Fibroblast of lung (primary cell): ENCODE measurements around the gene SPTBN1. TPM values are rescaled to one million over a fixed set of nuclear protein-coding genes. Genes with fewer than 3 reads are reported as not detected.

Source experiments
- DNase-seq, 2 donors: peaks; one replicate each; pipeline versions ENCODE4 v3.0.0 to v3.0.0-alpha.2; 2010; ENCODE audit warnings: low read depth in 2 of 2
- H2AFZ ChIP-seq: 2 replicates; pipeline ENCODE4 v1.5.1; 2012; ENCODE audit warnings: low read length, control low read depth, inconsistent platforms
- H3K27ac ChIP-seq: 2 replicates; pipeline ENCODE4 v1.5.1; 2011; ENCODE audit warnings: low read length, control low read depth; ENCODE audit not compliant: insufficient read depth
- H3K27me3 ChIP-seq: 2 replicates; pipeline ENCODE4 v1.5.1; 2011; ENCODE audit warnings: mild to moderate bottlenecking, low read length; ENCODE audit not compliant: control insufficient read depth, insufficient read depth
- H3K36me3 ChIP-seq: 2 replicates; pipeline ENCODE4 v1.5.1; 2011; ENCODE audit warnings: low read length; ENCODE audit not compliant: control insufficient read depth, insufficient read depth
- H3K4me1 ChIP-seq: 2 replicates; pipeline ENCODE4 v1.5.1; 2011; ENCODE audit warnings: low read length; ENCODE audit not compliant: control insufficient read depth, insufficient read depth; ENCODE audit errors: extremely low read depth
- H3K4me2 ChIP-seq: 2 replicates; pipeline ENCODE4 v1.5.1; 2011; ENCODE audit warnings: low read length, control low read depth; ENCODE audit not compliant: insufficient read depth; ENCODE audit errors: extremely low read depth
- H3K4me3 ChIP-seq, 4 experiments: fragments of 200-600 bp in 1 of 4; sonication (generic) in 1 of 4; replicated peaks in 1 of 4; 2 replicates each; pipeline ENCODE4 v1.5.1; 2011 to 2016; ENCODE audit warnings: low read length in 4 of 4, low read depth in 3 of 4, mild to moderate bottlenecking in 3 of 4, control low read depth in 2 of 4, inconsistent platforms in 1 of 4, mixed read lengths in 1 of 4; ENCODE audit not compliant: insufficient read depth in 1 of 4; ENCODE audit errors: control extremely low read depth in 1 of 4
- H3K79me2 ChIP-seq: 2 replicates; pipeline ENCODE4 v1.5.1; 2012; ENCODE audit warnings: mild to moderate bottlenecking, low read length, inconsistent platforms; ENCODE audit not compliant: control insufficient read depth, insufficient read depth
- H3K9ac ChIP-seq: 2 replicates; pipeline ENCODE4 v1.5.1; 2011; ENCODE audit warnings: mild to moderate bottlenecking, low read length, control low read depth; ENCODE audit not compliant: insufficient read depth
- H3K9me3 ChIP-seq: 2 replicates; pipeline ENCODE4 v1.5.1; 2012; ENCODE audit warnings: low read depth, low read length; ENCODE audit not compliant: control insufficient read depth, insufficient read depth
- H4K20me1 ChIP-seq: 2 replicates; pipeline ENCODE4 v1.5.1; 2011; ENCODE audit warnings: low read length; ENCODE audit not compliant: control insufficient read depth, insufficient read depth; ENCODE audit errors: extremely low read depth
- EZH2 ChIP-seq: IDR thresholded peaks from 2 replicates; pipeline ENCODE4 v1.5.1; 2012; ENCODE audit warnings: low read length, control low read depth, mild to moderate bottlenecking; ENCODE audit errors: missing control alignments
- polyA plus RNA-seq, 2 donors: library from polyadenylated mRNA; depleted of rRNA in 1 of 2; stranded (reverse) in 1 of 2; unstranded in 1 of 2; fragments of >200 nt; gene quantifications; 2 replicates each; pipeline ENCODE4 v1.2.1, GENCODE V29; 2011 to 2012; ENCODE audit warnings: missing spikeins in 1 of 2
- total RNA-seq: library from RNA; depleted of rRNA; stranded (reverse); fragments of >200 nt; gene quantifications from 2 replicates; pipeline ENCODE4 v1.2.1, GENCODE V29; 2014
- TF ChIP-seq, protein P1 (sequence below), 2 donors: IDR thresholded peaks in 1 of 2; conservative IDR thresholded peaks in 1 of 2; 1 replicate in 1 of 2; 2 replicates in 1 of 2; pipeline ENCODE4 v1.5.1; 2011 to 2012; ENCODE audit warnings: low read length in 2 of 2, control low read depth in 1 of 2, inconsistent platforms in 1 of 2, low read depth in 1 of 2, mild to moderate bottlenecking in 1 of 2

SPTBN1 gene
- total and polyA plus RNA-seq, 2 donors (not counting 1 experiment from before 2014, with no cell fraction given): 123 to 325 TPM

- no peak overlapping the region for H3K4me3 ChIP-seq
- no peaks in the 10 kb centered on the region for H3K36me3 ChIP-seq
- H3K27ac ChIP-seq: no peak overlapping the region
- no peak overlapping the region for H2AFZ ChIP-seq
- TF ChIP-seq EZH2: no peak
- TF ChIP-seq, protein P1, sequence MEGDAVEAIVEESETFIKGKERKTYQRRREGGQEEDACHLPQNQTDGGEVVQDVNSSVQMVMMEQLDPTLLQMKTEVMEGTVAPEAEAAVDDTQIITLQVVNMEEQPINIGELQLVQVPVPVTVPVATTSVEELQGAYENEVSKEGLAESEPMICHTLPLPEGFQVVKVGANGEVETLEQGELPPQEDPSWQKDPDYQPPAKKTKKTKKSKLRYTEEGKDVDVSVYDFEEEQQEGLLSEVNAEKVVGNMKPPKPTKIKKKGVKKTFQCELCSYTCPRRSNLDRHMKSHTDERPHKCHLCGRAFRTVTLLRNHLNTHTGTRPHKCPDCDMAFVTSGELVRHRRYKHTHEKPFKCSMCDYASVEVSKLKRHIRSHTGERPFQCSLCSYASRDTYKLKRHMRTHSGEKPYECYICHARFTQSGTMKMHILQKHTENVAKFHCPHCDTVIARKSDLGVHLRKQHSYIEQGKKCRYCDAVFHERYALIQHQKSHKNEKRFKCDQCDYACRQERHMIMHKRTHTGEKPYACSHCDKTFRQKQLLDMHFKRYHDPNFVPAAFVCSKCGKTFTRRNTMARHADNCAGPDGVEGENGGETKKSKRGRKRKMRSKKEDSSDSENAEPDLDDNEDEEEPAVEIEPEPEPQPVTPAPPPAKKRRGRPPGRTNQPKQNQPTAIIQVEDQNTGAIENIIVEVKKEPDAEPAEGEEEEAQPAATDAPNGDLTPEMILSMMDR (conservative IDR thresholded peaks at IDR 0.05 in 1 of 2, IDR thresholded peaks at IDR 0.05 in 1 of 2; ENCODE audit: low read depth in 1 of 2, low read length in 2 of 2): no peak
- no peaks in the 10 kb centered on the region for H3K79me2 ChIP-seq
- H4K20me1 ChIP-seq: no peaks in the 10 kb centered on the region
- no peak overlapping the region for H3K9ac ChIP-seq
- no peak overlapping the region for H3K4me2 ChIP-seq
- no peaks in the 10 kb centered on the region for H3K9me3 ChIP-seq
- DNase-seq: no peak
- peaks cover 4% of the 10 kb centered on the region for H3K4me1 ChIP-seq
- H3K27me3 ChIP-seq: no peaks in the 10 kb centered on the region
Observed at GRCh38 chr2:54416938-54417337, 39.2 kb upstream of the SPTBN1 start.

DNA sequence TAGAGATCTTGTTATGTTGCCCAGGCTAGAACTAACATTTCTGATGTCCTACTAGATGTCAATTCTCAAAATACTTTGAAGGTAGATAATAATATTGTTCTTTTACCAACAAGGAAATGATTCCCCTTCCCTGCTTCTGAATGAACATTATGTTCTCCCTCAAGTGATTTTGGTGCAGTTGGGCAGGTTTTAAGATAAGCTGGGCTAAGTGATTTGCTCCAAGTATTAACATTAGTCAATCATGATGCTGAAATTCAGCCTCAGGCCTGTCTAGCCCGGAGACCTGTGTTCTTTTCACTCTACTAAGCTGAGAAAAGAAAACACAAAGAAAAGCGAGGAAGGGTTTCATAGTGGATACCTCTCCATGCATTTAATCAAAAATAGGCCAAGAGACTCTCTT lies 38.5 kb upstream of the SPTBN1 start:
- H3K27ac ChIP-seq: no peak overlapping the region
- DNase-seq: no peak
- H3K9ac ChIP-seq: no peak overlapping the region
- H3K36me3 ChIP-seq: no peaks in the 10 kb centered on the region
- no peak overlapping the region for H3K4me3 ChIP-seq
- no peaks in the 10 kb centered on the region for H3K27me3 ChIP-seq
- H3K9me3 ChIP-seq: no peaks in the 10 kb centered on the region
- TF ChIP-seq EZH2: no peak
- TF ChIP-seq, protein P1 (conservative IDR thresholded peaks at IDR 0.05 in 1 of 2, IDR thresholded peaks at IDR 0.05 in 1 of 2; ENCODE audit: low read depth in 1 of 2, low read length in 2 of 2): no peak
- H3K79me2 ChIP-seq: no peaks in the 10 kb centered on the region
- peaks cover 4% of the 10 kb centered on the region for H3K4me1 ChIP-seq
- no peak overlapping the region for H2AFZ ChIP-seq
- no peak overlapping the region for H3K4me2 ChIP-seq
- H4K20me1 ChIP-seq: no peaks in the 10 kb centered on the region

- Histone ChIP-seq H4K20me1 (no peaks in the 10 kb centered on the region), H3K9ac (no peak overlapping the region), H3K27ac (no peak overlapping the region), H2AFZ (no peak overlapping the region), H3K79me2 (no peaks in the 10 kb centered on the region), H3K36me3 (no peaks in the 10 kb centered on the region), H3K9me3 (no peaks in the 10 kb centered on the region), H3K27me3 (no peaks in the 10 kb centered on the region), H3K4me2 (no peak overlapping the region), H3K4me3 (no peak overlapping the region), H3K4me1 (peaks cover 4% of the 10 kb centered on the region)
- DNase-seq: no peak
- TF ChIP-seq, protein P1 (conservative IDR thresholded peaks at IDR 0.05 in 1 of 2, IDR thresholded peaks at IDR 0.05 in 1 of 2; ENCODE audit: low read depth in 1 of 2, low read length in 2 of 2): no peak
- TF ChIP-seq EZH2: no peak
Observed at GRCh38 chr2:54419388-54419787, 36.7 kb upstream of the SPTBN1 start.
